Activated CD8-positive, alpha-beta memory T cell treated with anti-CD3 and anti-CD28 coated beads, Interleukin-2, amount 50 U/mL, for 1 hour (primary cell): Measurements from ENCODE around the gene KCNN2.

Source experiments
- DNase-seq: peaks from one replicate; pipeline ENCODE4 v3.0.0-alpha.2; 2020; ENCODE audit errors: extremely low read depth

The KCNN2 gene

GRCh38 chr5:114500756-114501155 lies 138.9 kb downstream of the KCNN2 start:
- no peak for DNase-seq

- no peak for DNase-seq
Observed at GRCh38 chr5:114504560-114504959, 142.7 kb downstream of the KCNN2 start.

GRCh38 chr5:114524221-114524620 lies 162.4 kb downstream of the KCNN2 start:
- no peak for DNase-seq

GRCh38 chr5:114544561-114544960 lies 182.7 kb downstream of the KCNN2 start:
- no peak for DNase-seq
